HG02571 (cell line): Measurements from ENCODE around the gene SAV1.
A peak's percentile ranks its signal among the peaks of the same experiment; 100 is the strongest.
"Not testable (repeated sequence)": the region's sequence is repeated elsewhere in the genome, so short reads cannot be mapped to it uniquely, and the experiment has no call there.

Experiments
- ATAC-seq: cut with Tn5 transposase; IDR thresholded peaks from one replicate; pipeline ENCODE4 v1.9.1; 2021; ENCODE audit warnings: mild to moderate bottlenecking, moderate library complexity; ENCODE audit not compliant: unreplicated experiment

Gene SAV1

GRCh38 chr14:50667996-50668825 is at the start of gene SAV1:
TSS of gene SAV1 (minus strand) at chr14:50668306. CDS start at chr14:50667967, 339 bp downstream.
- ATAC-seq, result peak; percentile 62

- ATAC-seq, result no peak
Measured at GRCh38 chr14:50717811-50718210, 49.7 kb upstream of the SAV1 start.

- no peak for ATAC-seq
Measured at GRCh38 chr14:50714450-50715073, 46.5 kb upstream of the SAV1 start.

GRCh38 chr14:50711043-50711442 is 42.9 kb upstream of the SAV1 start:
- no peak for ATAC-seq

- ATAC-seq, result no peak
Measured at GRCh38 chr14:50705026-50705593, 37.0 kb upstream of the SAV1 start.

- ATAC-seq, result no peak
Measured at GRCh38 chr14:50704454-50705010, 36.4 kb upstream of the SAV1 start.

- no peak for ATAC-seq
Measured at GRCh38 chr14:50697659-50698290, 29.7 kb upstream of the SAV1 start.

- not testable (repeated sequence) for ATAC-seq
Measured at GRCh38 chr14:50694260-50694659, 26.2 kb upstream of the SAV1 start.

- no peak for ATAC-seq
Measured at GRCh38 chr14:50688875-50689274, 20.8 kb upstream of the SAV1 start.

GRCh38 chr14:50679674-50680073 is 11.6 kb upstream of the SAV1 start:
- ATAC-seq, result no peak

- no peak for ATAC-seq
Measured at GRCh38 chr14:50678163-50678562, 10.1 kb upstream of the SAV1 start.

GRCh38 chr14:50677527-50678063 is 9.5 kb upstream of the SAV1 start:
- no peak for ATAC-seq

- ATAC-seq, result no peak
Measured at GRCh38 chr14:50676814-50677516, 8.9 kb upstream of the SAV1 start.

- ATAC-seq, result no peak
Measured at GRCh38 chr14:50675597-50675996, 7.5 kb upstream of the SAV1 start.

GRCh38 chr14:50670866-50671256 is 2.8 kb upstream of the SAV1 start:
- no peak for ATAC-seq

GRCh38 chr14:50670196-50670865 is 2.2 kb upstream of the SAV1 start:
- ATAC-seq, result no peak

- ATAC-seq, result no peak
Measured at GRCh38 chr14:50669441-50669986, 1.4 kb upstream of the SAV1 start.

GRCh38 chr14:50668826-50669143 is 679 bp upstream of the SAV1 start:
- no peak for ATAC-seq

- peak; percentile 40 for ATAC-seq
Measured at GRCh38 chr14:50667684-50667995, 466 bp downstream of the SAV1 start.
